HG03095 (cell line): ENCODE data around the gene SMIM34.
"Not testable (repeated sequence)": the region's sequence is repeated elsewhere in the genome, so short reads cannot be mapped to it uniquely, and the experiment has no call there.

Experiments
- ATAC-seq: cut with Tn5 transposase; IDR thresholded peaks from one replicate; pipeline ENCODE4 v1.9.1; 2021; ENCODE audit warnings: moderate library complexity; ENCODE audit not compliant: unreplicated experiment

The SMIM34 gene

DNA sequence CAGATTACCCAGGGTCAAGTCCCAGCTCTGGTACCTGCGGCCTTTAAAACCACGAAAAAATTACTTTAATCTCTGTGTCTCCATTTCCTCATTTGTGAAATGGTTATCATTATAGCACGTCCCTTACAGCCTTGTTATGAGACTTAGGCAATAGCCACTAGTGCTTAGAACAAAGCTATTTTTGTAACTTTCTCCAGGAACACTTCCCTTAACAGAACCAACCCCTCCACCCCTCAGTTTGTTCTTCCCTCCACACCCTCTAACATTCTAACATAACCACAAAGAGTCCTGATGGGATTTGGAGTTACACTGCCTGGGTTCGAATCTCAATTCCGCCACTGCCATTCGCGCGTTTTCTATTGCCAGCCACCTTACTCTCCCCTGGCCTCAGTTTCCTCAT is 49.3 kb downstream of the SMIM34 start:
- ATAC-seq, result not testable (repeated sequence)

DNA sequence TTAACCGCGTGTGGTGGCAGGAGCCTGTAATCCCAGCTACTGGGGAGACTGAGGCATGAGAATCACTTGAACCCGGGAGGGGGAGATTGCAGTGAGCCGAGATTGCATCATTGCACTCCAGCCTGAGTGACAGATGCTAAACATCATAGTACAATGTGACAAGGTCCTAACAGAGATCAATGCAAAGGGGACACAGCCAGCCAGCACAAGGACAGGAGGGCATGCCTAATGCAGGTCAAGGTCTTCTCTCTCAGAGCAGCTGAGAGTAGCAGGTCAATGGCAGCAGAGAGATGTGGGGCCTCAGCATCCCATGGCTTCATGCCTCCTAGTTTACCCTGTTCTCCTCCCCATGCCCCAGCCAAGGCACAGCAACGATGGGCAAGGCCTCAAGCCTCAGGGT is 51.4 kb downstream of the SMIM34 start:
- ATAC-seq, result no peak

DNA sequence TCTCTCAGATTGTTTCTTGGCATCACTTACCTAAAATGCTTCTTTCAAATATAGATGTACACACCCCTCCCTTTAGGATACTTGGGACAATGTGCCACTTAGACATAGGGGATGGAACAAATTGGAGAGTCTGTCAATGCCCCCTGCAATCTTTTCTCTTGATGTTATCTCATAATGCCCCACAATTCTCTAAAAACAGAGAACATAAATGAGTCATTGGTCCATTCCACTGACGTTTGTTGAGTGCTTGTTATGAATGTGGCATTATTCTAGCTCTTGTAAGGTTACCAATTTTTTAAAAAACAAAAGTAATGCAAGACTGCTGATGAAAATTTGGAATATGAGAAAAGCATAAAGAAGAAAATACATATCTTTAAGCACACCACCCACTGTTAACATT is 54.0 kb downstream of the SMIM34 start:
- no peak for ATAC-seq
